GM23338 (cell line): Measurements from ENCODE around the gene PSMB10.

Experiments
- CREB1 ChIP-seq: fragments of 250-450 bp; sonication (Bioruptor Pico); IDR thresholded peaks from 2 replicates; pipeline ENCODE4 v1.5.0; 2020; ENCODE audit warnings: low read depth, mild to moderate bottlenecking, moderate library complexity
- CTCF ChIP-seq, 2 experiments: fragments of 200-600 bp in 1 of 2; sonication (generic) in 1 of 2; conservative IDR thresholded peaks; 2 replicates each; pipeline versions ENCODE4 v1.5.1 to v1.6.1; 2016 to 2017; ENCODE audit warnings: antibody characterized with exemption in 2 of 2, low read depth in 2 of 2, mild to moderate bottlenecking in 2 of 2, moderate library complexity in 1 of 2
- ETS1 ChIP-seq: IDR thresholded peaks from 2 replicates; pipeline ENCODE4 v1.6.1; 2016; ENCODE audit warnings: antibody characterized with exemption
- EZH2 ChIP-seq: fragments of 200-600 bp; sonication (generic); IDR thresholded peaks from one replicate; pipeline ENCODE4 v1.8.0; 2017; ENCODE audit warnings: antibody characterized with exemption, mild to moderate bottlenecking, low read depth; ENCODE audit not compliant: unreplicated experiment
- EZH2phosphoT487 ChIP-seq: fragments of 200-600 bp; sonication (generic); IDR thresholded peaks from one replicate; pipeline ENCODE4 v1.8.1; 2018; ENCODE audit warnings: antibody characterized with exemption; ENCODE audit not compliant: unreplicated experiment
- JUNB ChIP-seq: IDR thresholded peaks from one replicate; pipeline ENCODE4 v1.6.1; 2016; ENCODE audit warnings: antibody characterized with exemption; ENCODE audit not compliant: unreplicated experiment
- NANOG ChIP-seq: IDR thresholded peaks from 2 replicates; pipeline ENCODE4 v1.6.1; 2016; ENCODE audit warnings: antibody characterized with exemption, borderline replicate concordance
- POLR2AphosphoS5 ChIP-seq: IDR thresholded peaks from 2 replicates; pipeline ENCODE4 v1.6.1; 2016; ENCODE audit warnings: antibody characterized with exemption, low read depth
- REST ChIP-seq: IDR thresholded peaks from one replicate; pipeline ENCODE4 v1.6.1; 2018; ENCODE audit warnings: antibody characterized with exemption; ENCODE audit not compliant: unreplicated experiment
- STAT1 ChIP-seq: IDR thresholded peaks from one replicate; pipeline ENCODE4 v1.6.1; 2016; ENCODE audit warnings: antibody characterized with exemption; ENCODE audit not compliant: unreplicated experiment
- ZNF114 ChIP-seq: fragments of 250-450 bp; sonication (Bioruptor Pico); IDR thresholded peaks from 2 replicates; pipeline ENCODE4 v1.5.0; 2020; ENCODE audit warnings: mild to moderate bottlenecking, moderate library complexity
- ZNF331 ChIP-seq: fragments of 250-450 bp; sonication (Bioruptor Pico); IDR thresholded peaks from 2 replicates; pipeline ENCODE4 v1.5.0; 2020; ENCODE audit warnings: low read depth, mild to moderate bottlenecking, moderate library complexity
- ZNF462 ChIP-seq: fragments of 250-450 bp; sonication (Bioruptor Pico); IDR thresholded peaks from 2 replicates; pipeline ENCODE4 v1.5.0; 2020; ENCODE audit warnings: mild to moderate bottlenecking, moderate library complexity

GRCh38 chr16:67965668-67966548 lies 29.3 kb upstream of the PSMB10 start:
- no peak for TF ChIP-seq EZH2
- TF ChIP-seq CTCF (conservative IDR thresholded peaks at IDR 0.05; ENCODE audit: low read depth in 2 of 2), result no peak
- no peak for TF ChIP-seq CREB1
- no peak for TF ChIP-seq EZH2phosphoT487
- TF ChIP-seq NANOG, result no peak
- TF ChIP-seq POLR2AphosphoS5, result no peak
- no peak for TF ChIP-seq REST
- no peak for TF ChIP-seq ETS1
- no peak for TF ChIP-seq JUNB
- no peak for TF ChIP-seq ZNF331
- no peak for TF ChIP-seq ZNF462 (CRISPR knock-in tag)
- TF ChIP-seq STAT1, result no peak
- TF ChIP-seq ZNF114 (CRISPR knock-in tag), result no peak
